ENCODE measurements around the gene DDA1. TPM values are rescaled to one million over a fixed set of nuclear protein-coding genes. Genes with fewer than 3 reads are reported as not detected.

Gene DDA1
- total RNA-seq, 1 donor from 2014 or later: 32.2 TPM

GRCh38 chr19:17324357-17325114, 15.2 kb downstream of the DDA1 start:
- peaks cover 6% of the 10 kb centered on the region for H3K27me3 ChIP-seq (ENCODE audit: low read depth)
- peaks cover 27% of the 10 kb centered on the region for H3K36me3 ChIP-seq
- no peaks in the 10 kb centered on the region for H3K9me3 ChIP-seq
- DNase-seq (no peak), ATAC-seq (no peak)
- intact Hi-C loops (cut with DNase I): no loop called here
- H3K4me1 ChIP-seq: peaks cover 12% of the 10 kb centered on the region
- H3K27ac ChIP-seq: no peak overlapping the region
- no peak overlapping the region for H3K4me3 ChIP-seq
- TF ChIP-seq CTCF (IDR thresholded peaks at IDR 0.05): no peak

GRCh38 chr19:17325133-17325532, 15.8 kb downstream of the DDA1 start:
- intact Hi-C loops (cut with DNase I): no loop called here
- no peak for DNase-seq
- Histone ChIP-seq H3K36me3 (peaks cover 21% of the 10 kb centered on the region), H3K27me3 (ENCODE audit: low read depth) (peaks cover 9% of the 10 kb centered on the region), H3K4me3 (no peak overlapping the region), H3K4me1 (peaks cover 14% of the 10 kb centered on the region), H3K9me3 (no peaks in the 10 kb centered on the region), H3K27ac (no peak overlapping the region)
- no peak for TF ChIP-seq CTCF (IDR thresholded peaks at IDR 0.05)
- ATAC-seq: no peak

- DNase-seq: no peak
- ATAC-seq: no peak
- Histone ChIP-seq H3K36me3 (peaks cover 12% of the 10 kb centered on the region), H3K4me3 (no peak overlapping the region), H3K27me3 (ENCODE audit: low read depth) (peaks cover 9% of the 10 kb centered on the region), H3K27ac (no peak overlapping the region), H3K4me1 (peaks cover 14% of the 10 kb centered on the region), H3K9me3 (no peaks in the 10 kb centered on the region)
- TF ChIP-seq CTCF (IDR thresholded peaks at IDR 0.05): no peak
- intact Hi-C loops (cut with DNase I): no loop called here
These were observed 16.7 kb downstream of the DDA1 start for GRCh38 chr19:17325881-17326594.

GRCh38 chr19:17326595-17326966, 17.2 kb downstream of the DDA1 start:
- peaks cover 8% of the 10 kb centered on the region for H3K36me3 ChIP-seq
- peaks cover 14% of the 10 kb centered on the region for H3K4me1 ChIP-seq
- no peak for TF ChIP-seq CTCF (IDR thresholded peaks at IDR 0.05)
- H3K4me3 ChIP-seq: no peak overlapping the region
- H3K27ac ChIP-seq: no peak overlapping the region
- ATAC-seq (no peak), DNase-seq (no peak)
- peaks cover 9% of the 10 kb centered on the region for H3K27me3 ChIP-seq (ENCODE audit: low read depth)
- intact Hi-C loops (cut with DNase I): no loop called here
- H3K9me3 ChIP-seq: no peaks in the 10 kb centered on the region

GRCh38 chr19:17327068-17327653, 17.8 kb downstream of the DDA1 start:
- intact Hi-C loops (cut with DNase I): no loop called here
- ATAC-seq (no peak), DNase-seq (no peak)
- no peaks in the 10 kb centered on the region for H3K9me3 ChIP-seq
- no peak for TF ChIP-seq CTCF (IDR thresholded peaks at IDR 0.05)
- peaks cover 9% of the 10 kb centered on the region for H3K27me3 ChIP-seq (ENCODE audit: low read depth)
- peaks cover 14% of the 10 kb centered on the region for H3K4me1 ChIP-seq
- no peak overlapping the region for H3K27ac ChIP-seq
- no peak overlapping the region for H3K4me3 ChIP-seq
- H3K36me3 ChIP-seq: peaks cover 4% of the 10 kb centered on the region
